GM12878 (cell line): ENCODE data around the gene LSM5. TPM values are rescaled to one million over a fixed set of nuclear protein-coding genes. Genes with fewer than 3 reads are reported as not detected.

ENCODE experiments used
- ATAC-seq: fragments of 200-7000 bp; cut with Tn5 transposase; 3 replicates; pipeline ENCODE4 v1.9.1; 2020; ENCODE audit warnings: mild to moderate bottlenecking, moderate library complexity
- BruUV-seq: library from RNA; stranded (reverse); fragments of 400-500 nt; replicated peaks from 2 replicates; lab custom pipeline; 2021; lab: Mats Ljungman, UMichigan
- CTCF ChIA-PET: fragments of 300-600 bp; sonication (Branson Sonifier 250); formaldehyde crosslinking; extraction: SDS; loops from one replicate; lab custom pipeline; 2021; ENCODE audit warnings: inconsistent platforms; lab: Yijun Ruan, JAX
- POLR2A ChIA-PET: fragments of 350-600 bp; formaldehyde crosslinking; extraction: SDS; loops from one replicate; lab custom pipeline; 2021; ENCODE audit warnings: inconsistent platforms; lab: Charles Lee
- RAD21 ChIA-PET: fragments of 300-600 bp; sonication (Branson Sonifier 250); formaldehyde crosslinking; loops from one replicate; lab custom pipeline; 2023; ENCODE audit warnings: antibody characterized with exemption; ENCODE audit not compliant: unreplicated experiment; lab: Charles Lee
- SMC1A ChIA-PET: fragments of 300-600 bp; sonication (Branson Sonifier 250); formaldehyde crosslinking; loops from one replicate; lab custom pipeline; 2023; ENCODE audit not compliant: unreplicated experiment, uncharacterized antibody; lab: Charles Lee
- DNase-seq: peaks from one replicate; pipeline ENCODE4 v3.0.0-alpha.2; 2011; ENCODE audit warnings: low read depth, low spot score
- FAIRE-seq: peaks from 3 replicates; lab custom pipeline; 2011; peaks lifted over from hg19 to GRCh38; lab: Jason Lieb, UNC
- H2AFZ ChIP-seq: 2 replicates; pipeline ENCODE4 v1.6.0; 2011; ENCODE audit warnings: low read depth, low read length, control low read depth; ENCODE audit not compliant: control insufficient read depth
- H3K27ac ChIP-seq: 2 replicates; pipeline ENCODE4 v1.5.1; 2011; ENCODE audit warnings: control low read depth; ENCODE audit not compliant: control insufficient read depth, insufficient read depth
- H3K27me3 ChIP-seq, 2 experiments: replicated peaks in 1 of 2; 2 replicates each; pipeline versions ENCODE4 v1.6.0 to v1.6.1; 2011; ENCODE audit warnings: low read length in 1 of 2; ENCODE audit not compliant: control insufficient read depth in 2 of 2, insufficient read depth in 2 of 2
- H3K36me3 ChIP-seq, 2 experiments: 2 replicates each; pipeline ENCODE4 v1.5.1; 2011; ENCODE audit warnings: low read length in 1 of 2; ENCODE audit not compliant: control insufficient read depth in 2 of 2, insufficient read depth in 2 of 2
- H3K4me1 ChIP-seq: 2 replicates; pipeline ENCODE4 v1.6.1; 2011; ENCODE audit warnings: mild to moderate bottlenecking, low read length, moderate library complexity, mixed read lengths; ENCODE audit not compliant: control insufficient read depth, insufficient read depth
- H3K4me2 ChIP-seq: 2 replicates; pipeline ENCODE4 v1.6.0; 2011; ENCODE audit warnings: control low read depth; ENCODE audit not compliant: control insufficient read depth, insufficient read depth
- H3K4me3 ChIP-seq: fragments of 200-600 bp; sonication (generic); 2 replicates; pipeline ENCODE4 v1.5.1; 2016
- H3K79me2 ChIP-seq: 2 replicates; pipeline ENCODE4 v1.6.0; 2011; ENCODE audit warnings: low read length; ENCODE audit not compliant: control insufficient read depth, insufficient read depth
- H3K9ac ChIP-seq: 2 replicates; pipeline ENCODE4 v1.8.0; 2011; ENCODE audit warnings: low read length, control low read depth, mixed read lengths; ENCODE audit not compliant: control insufficient read depth, insufficient read depth
- H3K9me3 ChIP-seq: replicated peaks from 3 replicates; pipeline ENCODE4 v1.5.1; 2011; ENCODE audit warnings: mild to moderate bottlenecking, low read length; ENCODE audit not compliant: control insufficient read depth, insufficient read depth
- H4K20me1 ChIP-seq: 2 replicates; pipeline ENCODE4 v1.6.0; 2011; ENCODE audit not compliant: control insufficient read depth, insufficient read depth
- ELK1 ChIP-seq: IDR thresholded peaks from 2 replicates; pipeline ENCODE4 v1.6.1; 2012; ENCODE audit warnings: low read depth, low read length, improper control_type of control experiment
- HCFC1 ChIP-seq: fragments of 150-350 bp; IDR thresholded peaks from 2 replicates; pipeline ENCODE4 v1.6.1; 2014; ENCODE audit warnings: low read length
- IKZF1 ChIP-seq: fragments of 450-650 bp; conservative IDR thresholded peaks from 2 replicates; pipeline ENCODE4 v1.6.1; 2017; ENCODE audit warnings: antibody characterized with exemption, mild to moderate bottlenecking
- RELB ChIP-seq: fragments of 450-650 bp; IDR thresholded peaks from 2 replicates; pipeline ENCODE4 v1.6.1; 2017; ENCODE audit warnings: low read depth, mild to moderate bottlenecking, moderate library complexity
- TCF3 ChIP-seq: IDR thresholded peaks from 2 replicates; pipeline ENCODE4 v1.6.1; 2012; ENCODE audit warnings: low read depth, mild to moderate bottlenecking, low read length, borderline replicate concordance; ENCODE audit not compliant: insufficient read depth
- WGBS: methylation state at CpG from one replicate; pipeline ENCODE4 v1.1.6; 2016; ENCODE audit warnings: low lambda C conversion rate; ENCODE audit not compliant: insufficient replicate concordance, insufficient coverage; ENCODE audit errors: missing lambda C conversion rate; 5-methylcytosine and 5-hydroxymethylcytosine counted together
- in situ Hi-C: fragments of 300-500 bp; cut with MboI; formaldehyde crosslinking; loops from 9 replicates; pipeline ENCODE4 v1.14.3; 2018; ENCODE audit warnings: mixed read lengths
- intact Hi-C: fragments of 100-400 bp; cut with micrococcal nuclease; formaldehyde crosslinking; loops from one replicate; pipeline ENCODE4 v1.14.2; 2022; ENCODE audit not compliant: unreplicated experiment
- polyA plus RNA-seq, 11 experiments: library from polyadenylated mRNA; depleted of rRNA in 4 of 11; unstranded in 6 of 11; stranded (reverse) in 5 of 11; fragments of >200 nt; fragmentation: Nextera tagmentation in 4 of 11; fragmentation: Illumina TruSeq in 1 of 11; extraction: Ambion mirVana in 4 of 11; extraction: Trizol in 1 of 11; gene quantifications; 1 replicate in 1 of 11; 2 replicates in 10 of 11; pipeline versions ENCODE4 v1.2.1 to v1.2.3, GENCODE V29; 2011 to 2016; ENCODE audit warnings: inconsistent platforms in 2 of 11, missing spikeins in 2 of 11, low read depth in 1 of 11
- total RNA-seq, 4 experiments: library from RNA; depleted of rRNA in 3 of 4; stranded (reverse); fragments of >200 nt in 3 of 4; fragmentation: Illumina TruSeq in 1 of 4; extraction: Trizol in 1 of 4; gene quantifications; 2 replicates each; pipeline versions ENCODE4 v1.2.1 to v1.2.3, GENCODE V29; 2013 to 2021

Gene LSM5
- total and polyA plus RNA-seq, 10 of the 15 experiments (the other 5 are each of a cell fraction or from before 2014, with no cell fraction given): 29.4 to 538 (median 145) TPM

GRCh38 chr7:32536585-32536984 lies 46.4 kb upstream of the LSM5 start (continued):
- no peak for TF ChIP-seq TCF3
- TF ChIP-seq, all 136 proteins: peak for 0

- 100% methylated on average over 2 of the region's 2 CpGs for WGBS
- no TSS peak for BruUV-seq
- no peaks in the 10 kb centered on the region for H3K27me3 ChIP-seq
- no peak overlapping the region for H3K9ac ChIP-seq
- intact Hi-C loops (no loop called here), in situ Hi-C loops (no loop called here)
- H3K27ac ChIP-seq: no peak overlapping the region
- ChIA-PET CTCF (interaction anchor here (0.9 kb wide), 1 partner anchor 44 kb away, joined by 4 read pairs; no protein-coding TSS in a partner anchor), RAD21 (no interaction called here), POLR2A (no interaction called here), SMC1A (interaction anchor here (2.1 kb wide), 1 partner anchor 10 kb away, joined by 9 read pairs; no protein-coding TSS in a partner anchor)
- H3K4me2 ChIP-seq: no peak overlapping the region
- FAIRE-seq (no peak), ATAC-seq (no peak), DNase-seq (no peak)
- no peaks in the 10 kb centered on the region; the same call in 2 of the 3 replicates for H3K9me3 ChIP-seq
- H4K20me1 ChIP-seq: no peaks in the 10 kb centered on the region
- TF ChIP-seq HCFC1: no peak
- H2AFZ ChIP-seq: no peak overlapping the region
- H3K36me3 ChIP-seq: no peaks in the 10 kb centered on the region; a peak in 1 of 4 replicates
- H3K4me1 ChIP-seq: no peaks in the 10 kb centered on the region
- H3K79me2 ChIP-seq: no peaks in the 10 kb centered on the region; the same call in none of the 2 replicates
- H3K4me3 ChIP-seq: no peak overlapping the region
Measured at GRCh38 chr7:32536016-32536415, 45.8 kb upstream of the LSM5 start.

- ATAC-seq (peak; percentile 30; the same call in 1 of the 3 replicates), FAIRE-seq (peak; percentile 74), DNase-seq (no peak)
- no peaks in the 10 kb centered on the region; a peak in 1 of 4 replicates for H3K36me3 ChIP-seq
- no peaks in the 10 kb centered on the region; the same call in none of the 2 replicates for H3K79me2 ChIP-seq
- RAD21 ChIA-PET: no interaction called here
- H3K27ac ChIP-seq: no peak overlapping the region; the same call in 1 of the 2 replicates
- POLR2A ChIA-PET: no interaction called here
- TF ChIP-seq IKZF1 (no peak), RELB (no peak), ELK1 (no peak)
- no peak overlapping the region for H2AFZ ChIP-seq
- no peak overlapping the region for H3K9ac ChIP-seq
- in situ Hi-C loops: no loop called here
- BruUV-seq: no TSS peak
- intact Hi-C loops: no loop called here
- no peaks in the 10 kb centered on the region; the same call in 2 of the 3 replicates for H3K9me3 ChIP-seq
- no peak overlapping the region for H3K4me3 ChIP-seq
- SMC1A ChIA-PET: interaction anchor here (2.1 kb wide), 1 partner anchor 10 kb away, joined by 9 read pairs; no protein-coding TSS in a partner anchor
- H3K4me1 ChIP-seq: no peaks in the 10 kb centered on the region
- no peaks in the 10 kb centered on the region for H4K20me1 ChIP-seq
- H3K27me3 ChIP-seq: no peaks in the 10 kb centered on the region
- WGBS: 83% methylated on average over 4 of the region's 4 CpGs
- 0 out of 2 replicates have a peak overlapping the region, but pooled peaks have one; percentile 5 for H3K4me2 ChIP-seq
- CTCF ChIA-PET: interaction anchor here (0.9 kb wide), 2 partner anchors 40 to 43 kb away, joined by 3 to 4 read pairs; partner anchors contain the start of gene AVL9
Measured at GRCh38 chr7:32535162-32535702, 45.1 kb upstream of the LSM5 start.
